Measurements from ENCODE around the gene KCNH2.
"Not testable (repeated sequence)": the region's sequence is repeated elsewhere in the genome, so short reads cannot be mapped to it uniquely, and the experiment has no call there.

- TF ChIP-seq USF2 (IDR thresholded peaks at IDR 0.05; ENCODE audit: low read length); RAD21 (IDR thresholded peaks at IDR 0.05 in 1 of 2, conservative IDR thresholded peaks at IDR 0.05 in 1 of 2; ENCODE audit: low read depth in 2 of 2, low read length in 2 of 2); CTCF (IDR thresholded peaks at IDR 0.05; ENCODE audit: control extremely low read depth in 1 of 3, insufficient read depth in 1 of 3, low read depth in 1 of 3, low read length in 3 of 3): not testable (repeated sequence)
- TF ChIP-seq TAF1 (IDR thresholded peaks at IDR 0.05; ENCODE audit: low read depth, low read length): peak; percentile 24; the same call in 1 of the 2 replicates
These were observed 49.6 kb upstream of the KCNH2 start for GRCh38 chr7:151027728-151028130.

All from H1 (cell line).